ENCODE results near the gene NCAPD3.

- TF ChIP-seq GATA3 (IDR thresholded peaks at IDR 0.05; ENCODE audit: low read depth, low read length) (no peak), GATA2 (IDR thresholded peaks at IDR 0.05; ENCODE audit: low read depth, low read length) (no peak)
These were observed 43.7 kb upstream of the NCAPD3 start for GRCh38 chr11:134267461-134267860.

Measured in SH-SY5Y (cell line).